B cell (primary cell): Measurements from ENCODE around the gene MDP1. TPM values are rescaled to one million over a fixed set of nuclear protein-coding genes. Genes with fewer than 3 reads are reported as not detected.

Experiments used
- ATAC-seq: fragments of 200-7000 bp; cut with Tn5 transposase; one replicate; pipeline ENCODE4 v1.10.0; 2021; ENCODE audit warnings: low read depth, mild to moderate bottlenecking, moderate number of reproducible peaks, moderate library complexity
- CTCF ChIA-PET: fragments of 350-600 bp; sonication (Branson Sonifier 250); formaldehyde crosslinking; loops from one replicate; lab custom pipeline; 2021; ENCODE audit warnings: antibody characterized with exemption, inconsistent platforms; lab: Charles Lee
- POLR2A ChIA-PET: fragments of 350-600 bp; sonication (Branson Sonifier 250); formaldehyde crosslinking; loops from one replicate; lab custom pipeline; 2021; ENCODE audit warnings: antibody characterized with exemption; lab: Charles Lee
- DNase-seq: peaks from one replicate; pipeline ENCODE4 v3.0.0; 2013
- H2AFZ ChIP-seq: 2 replicates; pipeline ENCODE4 v1.6.1; 2012; ENCODE audit warnings: mild to moderate bottlenecking, low read depth, low read length; ENCODE audit not compliant: insufficient read depth, poor library complexity, severe bottlenecking
- H3K27ac ChIP-seq, 2 donors: 1 replicate in 1 of 2; 2 replicates in 1 of 2; pipeline ENCODE4 v1.5.1; 2012 to 2013; ENCODE audit warnings: low read length in 2 of 2, mild to moderate bottlenecking in 2 of 2, moderate library complexity in 1 of 2
- H3K27me3 ChIP-seq, 4 experiments: fragments of 200-600 bp in 1 of 4; sonication (generic) in 1 of 4; replicated peaks in 1 of 4; 1 replicate in 2 of 4; 2 replicates in 2 of 4; pipeline versions ENCODE4 v1.6.1 to v1.7.0; 2013 to 2016; ENCODE audit warnings: low read length in 3 of 4, mild to moderate bottlenecking in 2 of 4, mixed read lengths in 1 of 4, moderate library complexity in 1 of 4; ENCODE audit not compliant: insufficient read depth in 4 of 4, control insufficient read depth in 3 of 4; ENCODE audit errors: control extremely low read depth in 1 of 4
- H3K36me3 ChIP-seq, 2 experiments: replicated peaks in 1 of 2; 1 replicate in 1 of 2; 2 replicates in 1 of 2; pipeline versions ENCODE4 v1.6.1 to v1.7.1; 2013; ENCODE audit warnings: low read length in 1 of 2; ENCODE audit not compliant: insufficient read depth in 2 of 2, control insufficient read depth in 1 of 2; ENCODE audit errors: control extremely low read depth in 1 of 2, extremely low read depth in 1 of 2
- H3K4me1 ChIP-seq, 2 donors: fragments of 200-600 bp in 1 of 2; sonication (generic) in 1 of 2; 1 replicate in 1 of 2; 2 replicates in 1 of 2; pipeline versions ENCODE4 v1.5.1 to v1.6.1; 2013 to 2017; ENCODE audit warnings: low read length in 2 of 2; ENCODE audit not compliant: control insufficient read depth in 2 of 2, insufficient read depth in 2 of 2
- H3K4me2 ChIP-seq: replicated peaks from 2 replicates; pipeline ENCODE3; 2012; ENCODE audit warnings: mild to moderate bottlenecking, low read depth, low read length; ENCODE audit not compliant: poor library complexity, severe bottlenecking
- H3K4me3 ChIP-seq, 5 experiments: fragments of 200-600 bp in 1 of 5; sonication (generic) in 1 of 5; 1 replicate in 3 of 5; 2 replicates in 2 of 5; pipeline versions ENCODE4 v1.5.1 to v1.7.0; 2011 to 2016; ENCODE audit warnings: low read length in 4 of 5, mild to moderate bottlenecking in 4 of 5, low read depth in 2 of 5, control low read depth in 1 of 5, moderate library complexity in 1 of 5; ENCODE audit not compliant: insufficient read depth in 1 of 5; ENCODE audit errors: control extremely low read depth in 1 of 5, extremely low read depth in 1 of 5
- H3K79me2 ChIP-seq: fragments of 200-600 bp; sonication (generic); one replicate; pipeline ENCODE4 v1.6.0; 2016; ENCODE audit warnings: low read length; ENCODE audit not compliant: control insufficient read depth, insufficient read depth
- H3K9ac ChIP-seq: fragments of 200-600 bp; sonication (generic); 2 replicates; pipeline ENCODE4 v1.6.1; 2017; ENCODE audit warnings: mild to moderate bottlenecking, low read length, moderate library complexity
- H3K9me3 ChIP-seq, 3 donors: one replicate each; pipeline versions ENCODE4 v1.6.1 to v1.7.1; 2013; ENCODE audit warnings: low read length in 2 of 3; ENCODE audit not compliant: control insufficient read depth in 2 of 3, insufficient read depth in 1 of 3; ENCODE audit errors: control extremely low read depth in 1 of 3
- H4K20me1 ChIP-seq: 2 replicates; pipeline ENCODE4 v1.6.0; 2012; ENCODE audit warnings: mild to moderate bottlenecking, low read length; ENCODE audit not compliant: insufficient read depth, control insufficient read depth, poor library complexity, severe bottlenecking
- H3K27ac Mint-ChIP-seq: one replicate; pipeline ENCODE4 v1.8.0; 2021; ENCODE audit warnings: mixed read lengths
- H3K27me3 Mint-ChIP-seq: one replicate; pipeline ENCODE4 v1.8.0; 2021; ENCODE audit warnings: mixed read lengths
- H3K4me1 Mint-ChIP-seq: one replicate; pipeline ENCODE4 v1.8.0; 2021; ENCODE audit warnings: mixed read lengths
- H3K4me3 Mint-ChIP-seq: one replicate; pipeline ENCODE4 v1.8.0; 2021; ENCODE audit warnings: mixed read lengths
- H3K9me3 Mint-ChIP-seq: one replicate; pipeline ENCODE4 v1.8.0; 2022; ENCODE audit warnings: mixed read lengths; ENCODE audit not compliant: insufficient read depth
- EZH2 ChIP-seq: IDR thresholded peaks from 2 replicates; pipeline ENCODE4 v1.6.1; 2012; ENCODE audit warnings: borderline replicate concordance, low read depth, mild to moderate bottlenecking, moderate library complexity, low read length; ENCODE audit not compliant: insufficient read depth, poor library complexity, severe bottlenecking
- WGBS: methylation state at CpG from one replicate; pipeline ENCODE4 v1.1.5; 2013; ENCODE audit warnings: missing lambda C conversion rate; ENCODE audit not compliant: insufficient coverage; 5-methylcytosine and 5-hydroxymethylcytosine counted together
- intact Hi-C: fragments of 100-400 bp; cut with micrococcal nuclease; formaldehyde crosslinking; loops from one replicate; pipeline ENCODE4 v1.10.0; 2022
- polyA plus RNA-seq: library from polyadenylated mRNA; depleted of rRNA; stranded (reverse); fragments of >200 nt; gene quantifications from 2 replicates; pipeline ENCODE4 v1.2.3, GENCODE V29; 2012
- total RNA-seq, 2 donors: library from RNA; stranded (reverse); fragments of 120-200 nt in 1 of 2; gene quantifications; 1 replicate in 1 of 2; 2 replicates in 1 of 2; pipeline versions ENCODE4 v1.2.3 to v1.2.4, GENCODE V29; 2013 to 2022
- TF ChIP-seq, protein P1 (sequence below): fragments of 200-600 bp; IDR thresholded peaks from one replicate; pipeline ENCODE4 v1.8.0; 2022; ENCODE audit warnings: antibody characterized with exemption, mild to moderate bottlenecking

The MDP1 gene
- total and polyA plus RNA-seq, 2 donors (not counting 1 experiment from before 2014, with no cell fraction given) = 11.3 to 28.1 TPM

GRCh38 chr14:24194873-24195185 is 21.0 kb downstream of the MDP1 start:
- H2AFZ ChIP-seq = peak overlapping the region; percentile 88
- peaks cover 65% of the 10 kb centered on the region for H3K79me2 ChIP-seq
- peaks cover 50% of the 10 kb centered on the region for H3K4me1 Mint-ChIP-seq
- peak overlapping the region; percentile 99 for H3K27ac Mint-ChIP-seq
- H3K27me3 Mint-ChIP-seq = no peaks in the 10 kb centered on the region
- no peaks in the 10 kb centered on the region for H4K20me1 ChIP-seq
- H3K4me3 ChIP-seq = peak overlapping the region; percentile 17 to 99 (median 83)
- ChIA-PET POLR2A (interaction anchor here (0.7 to 3.6 kb wide), 10 partner anchors 8 to 235 kb away, joined by 3 to 64 read pairs (median 9); partner anchors contain the start of genes CBLN3, CHMP4A, DCAF11 and EMC9), CTCF (interaction anchor here (0.7 to 3.5 kb wide), 12 partner anchors 13 to 114 kb away, joined by 3 to 21 read pairs (median 4); partner anchors contain the start of genes CHMP4A, CIDEB, IRF9 and MDP1)
- TF ChIP-seq, protein P1, sequence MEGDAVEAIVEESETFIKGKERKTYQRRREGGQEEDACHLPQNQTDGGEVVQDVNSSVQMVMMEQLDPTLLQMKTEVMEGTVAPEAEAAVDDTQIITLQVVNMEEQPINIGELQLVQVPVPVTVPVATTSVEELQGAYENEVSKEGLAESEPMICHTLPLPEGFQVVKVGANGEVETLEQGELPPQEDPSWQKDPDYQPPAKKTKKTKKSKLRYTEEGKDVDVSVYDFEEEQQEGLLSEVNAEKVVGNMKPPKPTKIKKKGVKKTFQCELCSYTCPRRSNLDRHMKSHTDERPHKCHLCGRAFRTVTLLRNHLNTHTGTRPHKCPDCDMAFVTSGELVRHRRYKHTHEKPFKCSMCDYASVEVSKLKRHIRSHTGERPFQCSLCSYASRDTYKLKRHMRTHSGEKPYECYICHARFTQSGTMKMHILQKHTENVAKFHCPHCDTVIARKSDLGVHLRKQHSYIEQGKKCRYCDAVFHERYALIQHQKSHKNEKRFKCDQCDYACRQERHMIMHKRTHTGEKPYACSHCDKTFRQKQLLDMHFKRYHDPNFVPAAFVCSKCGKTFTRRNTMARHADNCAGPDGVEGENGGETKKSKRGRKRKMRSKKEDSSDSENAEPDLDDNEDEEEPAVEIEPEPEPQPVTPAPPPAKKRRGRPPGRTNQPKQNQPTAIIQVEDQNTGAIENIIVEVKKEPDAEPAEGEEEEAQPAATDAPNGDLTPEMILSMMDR = no peak
- no peak for TF ChIP-seq EZH2
- peak overlapping the region; percentile 89 for H3K4me3 Mint-ChIP-seq
- H3K9me3 ChIP-seq = no peaks in the 10 kb centered on the region
- no peaks in the 10 kb centered on the region for H3K9me3 Mint-ChIP-seq
- no peaks in the 10 kb centered on the region for H3K27me3 ChIP-seq
- ATAC-seq (no peak), DNase-seq (no peak)
- H3K27ac ChIP-seq = peak overlapping the region; percentile 98 to 99
- H3K4me1 ChIP-seq = peaks cover 25 to 26% of the 10 kb centered on the region in 2 donors
- peak overlapping the region; percentile 91 for H3K4me2 ChIP-seq
- WGBS = 65% methylated on average over 8 of the region's 8 CpGs
- peak overlapping the region; percentile 97 for H3K9ac ChIP-seq
- intact Hi-C loops = loop anchor here (1.0 to 5.0 kb wide), 9 partner anchors 18 to 181 kb away; partner anchors contain the start of genes CHMP4A, DHRS1, EMC9 and GMPR2
- peaks cover 0 to 19% of the 10 kb centered on the region in 2 experiments for H3K36me3 ChIP-seq

GRCh38 chr14:24194186-24194872 is 21.5 kb downstream of the MDP1 start:
- intact Hi-C loops = loop anchor here (2.0 kb wide), 1 partner anchor 76 kb away; the partner anchor contains the start of gene RABGGTA
- H3K4me3 ChIP-seq = peak overlapping the region; percentile 17 to 99 (median 83)
- peak overlapping the region; percentile 91 for H3K4me2 ChIP-seq
- TF ChIP-seq, protein P1 = no peak
- TF ChIP-seq EZH2 = no peak
- Mint-ChIP-seq H3K9me3 (no peaks in the 10 kb centered on the region), H3K27me3 (no peaks in the 10 kb centered on the region), H3K4me1 (peaks cover 50% of the 10 kb centered on the region), H3K4me3 (peak overlapping the region; percentile 89), H3K27ac (peak overlapping the region; percentile 99)
- H3K27ac ChIP-seq = peak overlapping the region; percentile 98 to 99
- CTCF ChIA-PET = interaction anchor here (0.7 to 3.5 kb wide), 6 partner anchors 13 to 114 kb away, joined by 3 to 10 read pairs (median 4); partner anchors contain the start of genes CIDEB and MDP1
- DNase-seq (no peak), ATAC-seq (no peak)
- POLR2A ChIA-PET = interaction anchor here (2.3 to 3.6 kb wide), 3 partner anchors 19 to 114 kb away, joined by 6 to 64 read pairs (median 16); partner anchors contain the start of genes CHMP4A, IRF9 and MDP1
- peak overlapping the region; percentile 88 for H2AFZ ChIP-seq
- peaks cover 25 to 26% of the 10 kb centered on the region in 2 donors for H3K4me1 ChIP-seq
- H3K9ac ChIP-seq = peak overlapping the region; percentile 97
- H3K27me3 ChIP-seq = no peaks in the 10 kb centered on the region
- H3K36me3 ChIP-seq = peaks cover 0 to 18% of the 10 kb centered on the region in 2 experiments
- 95% methylated on average over 7 of the region's 7 CpGs for WGBS
- H3K79me2 ChIP-seq = peaks cover 60% of the 10 kb centered on the region
- H4K20me1 ChIP-seq = no peaks in the 10 kb centered on the region
- no peaks in the 10 kb centered on the region for H3K9me3 ChIP-seq
